ENCODE measurements around the gene HOXC13. TPM values are rescaled to one million over a fixed set of nuclear protein-coding genes. Genes with fewer than 3 reads are reported as not detected.
A peak's percentile ranks its signal among the peaks of the same experiment; 100 is the strongest.

The HOXC13 gene, protein sequence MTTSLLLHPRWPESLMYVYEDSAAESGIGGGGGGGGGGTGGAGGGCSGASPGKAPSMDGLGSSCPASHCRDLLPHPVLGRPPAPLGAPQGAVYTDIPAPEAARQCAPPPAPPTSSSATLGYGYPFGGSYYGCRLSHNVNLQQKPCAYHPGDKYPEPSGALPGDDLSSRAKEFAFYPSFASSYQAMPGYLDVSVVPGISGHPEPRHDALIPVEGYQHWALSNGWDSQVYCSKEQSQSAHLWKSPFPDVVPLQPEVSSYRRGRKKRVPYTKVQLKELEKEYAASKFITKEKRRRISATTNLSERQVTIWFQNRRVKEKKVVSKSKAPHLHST
- total RNA-seq (2014; rRNA removed; shearing (Covaris generic)): 4.4 and 4.9 TPM in 2 replicates
- 1.6 and 2.0 TPM in 2 replicates for polyA plus RNA-seq (2014; cell fraction: nucleus; rRNA removed)

DNA sequence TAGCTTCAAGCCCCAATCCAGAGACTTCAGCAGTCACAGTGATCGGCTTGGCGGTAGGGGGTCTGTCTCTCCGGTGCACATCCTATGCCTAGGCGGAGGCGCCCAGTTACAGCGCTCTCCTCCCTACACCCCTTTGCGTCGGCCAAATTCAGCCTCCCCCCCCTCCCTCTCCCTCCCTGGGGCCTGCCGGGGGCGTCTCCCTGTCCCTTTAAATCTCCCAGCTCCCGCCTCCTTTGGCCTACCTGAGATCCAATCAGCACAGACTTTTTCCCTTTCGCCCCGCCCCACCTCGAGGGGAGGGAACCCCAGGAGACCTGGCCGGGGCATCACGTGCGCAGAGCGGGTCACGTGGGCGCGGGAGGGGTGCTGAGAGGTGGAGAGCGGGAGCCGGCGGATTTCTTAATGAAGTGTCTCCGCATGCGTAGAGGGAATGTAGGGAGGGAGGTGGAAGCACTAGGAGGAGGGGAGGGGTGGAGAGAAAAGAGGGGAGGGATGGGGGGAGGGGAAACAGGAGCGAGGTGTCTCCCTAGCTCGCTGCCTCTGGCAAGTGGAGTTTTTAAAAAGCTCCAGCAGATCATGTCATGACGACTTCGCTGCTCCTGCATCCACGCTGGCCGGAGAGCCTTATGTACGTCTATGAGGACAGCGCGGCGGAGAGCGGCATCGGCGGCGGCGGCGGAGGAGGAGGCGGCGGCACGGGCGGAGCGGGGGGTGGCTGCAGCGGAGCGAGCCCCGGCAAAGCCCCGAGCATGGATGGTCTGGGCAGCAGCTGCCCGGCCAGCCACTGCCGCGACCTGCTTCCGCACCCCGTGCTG, at the start of gene HOXC13:
Gene HOXC13, plus strand, starts transcription at position 506 of the 815 bp plus-strand sequence. Its CDS starts 76 bp downstream, at position 582.
- DNase-seq (ENCODE audit: extremely low read depth, low read depth): peak; percentile 99

DNA sequence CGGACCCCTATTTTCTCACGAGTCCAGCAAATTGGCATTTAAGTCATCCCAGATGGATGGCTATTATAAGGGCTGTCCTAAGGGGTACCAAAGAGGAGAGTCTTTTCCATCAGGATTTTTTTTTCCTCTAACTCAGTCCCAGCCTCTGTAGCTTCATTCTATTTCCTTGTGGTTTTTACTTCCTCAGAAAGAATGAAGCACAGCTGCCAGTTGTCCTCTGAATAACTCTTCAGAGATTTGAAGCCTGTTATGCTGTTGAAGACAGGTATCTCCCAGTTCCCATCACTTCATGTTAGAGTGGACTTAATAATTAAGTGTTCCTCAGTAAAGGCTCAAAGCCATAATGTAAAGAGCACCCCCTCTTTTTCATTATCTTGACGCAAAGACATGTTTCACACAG, 48.5 kb upstream of the HOXC13 start:
- DNase-seq (ENCODE audit: extremely low read depth, low read depth): no peak

DNA sequence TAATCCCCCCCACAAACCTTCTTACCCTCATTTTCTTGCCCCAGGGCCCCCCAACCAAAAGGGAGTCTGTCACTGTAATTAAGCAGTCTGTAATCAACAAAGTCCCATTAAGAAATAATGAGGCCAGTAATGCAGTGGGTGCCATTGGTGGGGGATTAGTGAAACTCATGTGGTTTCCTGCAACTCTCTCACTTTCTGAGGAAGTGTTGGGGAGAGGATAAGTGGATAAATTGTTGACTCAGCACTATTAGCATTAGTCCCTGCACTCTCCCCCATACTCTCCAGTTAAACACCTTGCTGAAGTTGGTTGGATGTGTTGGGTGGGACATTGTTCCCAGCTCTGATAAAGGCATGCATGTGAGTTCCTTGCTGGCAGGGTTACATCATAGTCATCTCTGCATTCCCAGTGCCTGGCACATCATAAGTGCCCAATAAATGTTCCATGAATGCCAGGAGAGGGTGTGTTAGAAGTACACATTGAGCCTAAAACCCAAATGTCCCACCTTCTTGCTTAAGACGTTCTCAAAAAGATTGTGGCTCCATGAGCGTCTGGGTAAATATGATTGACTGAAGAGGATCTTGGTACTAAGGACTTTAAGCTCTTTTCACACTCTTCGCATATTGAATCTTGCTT, 45.8 kb upstream of the HOXC13 start:
- DNase-seq (ENCODE audit: extremely low read depth, low read depth): no peak

DNA sequence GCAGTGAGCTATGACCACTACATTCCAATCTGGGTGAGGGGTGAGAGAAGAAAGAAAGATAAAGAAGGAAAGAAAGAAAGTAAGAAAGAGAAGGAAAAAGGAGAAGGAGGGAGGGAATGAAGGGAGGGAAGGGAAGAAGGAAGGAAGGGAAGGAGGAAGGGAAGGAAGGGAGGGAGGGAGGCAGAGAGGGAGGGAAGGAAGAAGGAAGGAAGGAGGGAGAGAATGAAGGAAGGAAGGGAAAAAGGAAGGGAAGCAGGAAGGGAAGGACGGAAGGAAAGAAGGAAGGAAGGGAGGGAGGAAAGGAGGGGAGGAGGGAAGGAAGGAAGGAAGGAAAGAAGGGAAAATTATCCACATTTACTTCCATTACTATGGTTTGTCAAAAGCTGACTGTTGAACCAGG, 39.4 kb upstream of the HOXC13 start:
- no peak for DNase-seq (ENCODE audit: extremely low read depth, low read depth)

DNA sequence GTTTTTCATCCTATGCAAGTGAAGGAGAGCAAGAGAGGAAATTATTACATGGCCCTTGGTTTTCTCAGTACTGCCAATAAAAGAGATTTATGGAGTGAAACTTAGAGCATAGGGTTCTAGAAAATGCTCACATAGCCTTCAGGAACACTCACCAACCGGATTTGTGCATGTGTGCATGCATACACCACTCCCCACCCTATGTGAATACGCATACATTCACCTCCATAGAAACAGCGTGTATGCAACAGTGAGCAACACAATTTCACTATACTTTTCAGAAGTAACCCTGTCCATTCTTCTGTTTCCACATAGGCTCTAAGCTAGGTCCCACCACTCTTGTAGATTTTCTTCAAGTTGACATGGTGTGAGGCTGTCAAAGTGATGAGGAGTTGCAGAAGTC, 31.5 kb upstream of the HOXC13 start:
- no peak for DNase-seq (ENCODE audit: extremely low read depth, low read depth)

DNA sequence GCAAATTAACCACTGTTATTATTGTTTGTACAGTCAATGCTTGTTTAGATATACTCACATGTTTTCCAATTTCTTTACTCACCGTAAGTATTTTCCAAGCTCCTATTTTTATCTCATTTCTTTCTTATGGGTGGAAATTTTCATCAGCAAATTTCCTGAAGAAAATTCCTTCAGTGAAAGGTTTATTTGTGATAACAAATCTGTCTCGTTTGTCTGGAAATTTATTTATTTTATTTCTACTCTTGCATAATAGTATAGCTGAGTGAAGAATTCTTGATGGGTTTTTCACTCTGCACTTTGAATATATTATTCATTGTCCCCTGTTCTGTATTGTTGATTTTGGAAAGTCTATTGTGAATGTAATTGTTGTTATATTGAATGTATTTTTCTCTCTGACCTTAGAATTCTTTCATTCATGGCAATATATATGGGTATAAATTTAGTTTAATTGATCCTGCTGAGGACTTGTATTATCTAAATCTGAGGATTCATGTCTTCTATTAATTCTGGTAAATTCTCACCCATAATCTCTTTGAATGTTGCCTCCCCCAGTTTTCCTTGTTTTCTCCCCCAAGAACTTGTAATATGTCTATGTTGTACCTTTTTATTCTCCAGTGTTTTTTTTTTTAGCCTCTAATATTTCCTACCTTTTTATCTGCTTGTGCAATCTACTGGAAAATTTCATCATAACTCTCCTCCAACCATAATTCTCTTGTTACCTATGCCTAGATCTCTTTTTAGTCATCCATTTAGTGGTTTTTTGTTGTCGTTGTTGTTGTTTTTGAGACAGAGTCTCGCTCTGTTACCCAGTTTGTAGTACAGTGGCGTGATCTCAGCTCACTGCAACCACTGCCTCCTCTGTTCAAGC, 21.6 kb upstream of the HOXC13 start:
- no peak for DNase-seq (ENCODE audit: extremely low read depth, low read depth)

DNA sequence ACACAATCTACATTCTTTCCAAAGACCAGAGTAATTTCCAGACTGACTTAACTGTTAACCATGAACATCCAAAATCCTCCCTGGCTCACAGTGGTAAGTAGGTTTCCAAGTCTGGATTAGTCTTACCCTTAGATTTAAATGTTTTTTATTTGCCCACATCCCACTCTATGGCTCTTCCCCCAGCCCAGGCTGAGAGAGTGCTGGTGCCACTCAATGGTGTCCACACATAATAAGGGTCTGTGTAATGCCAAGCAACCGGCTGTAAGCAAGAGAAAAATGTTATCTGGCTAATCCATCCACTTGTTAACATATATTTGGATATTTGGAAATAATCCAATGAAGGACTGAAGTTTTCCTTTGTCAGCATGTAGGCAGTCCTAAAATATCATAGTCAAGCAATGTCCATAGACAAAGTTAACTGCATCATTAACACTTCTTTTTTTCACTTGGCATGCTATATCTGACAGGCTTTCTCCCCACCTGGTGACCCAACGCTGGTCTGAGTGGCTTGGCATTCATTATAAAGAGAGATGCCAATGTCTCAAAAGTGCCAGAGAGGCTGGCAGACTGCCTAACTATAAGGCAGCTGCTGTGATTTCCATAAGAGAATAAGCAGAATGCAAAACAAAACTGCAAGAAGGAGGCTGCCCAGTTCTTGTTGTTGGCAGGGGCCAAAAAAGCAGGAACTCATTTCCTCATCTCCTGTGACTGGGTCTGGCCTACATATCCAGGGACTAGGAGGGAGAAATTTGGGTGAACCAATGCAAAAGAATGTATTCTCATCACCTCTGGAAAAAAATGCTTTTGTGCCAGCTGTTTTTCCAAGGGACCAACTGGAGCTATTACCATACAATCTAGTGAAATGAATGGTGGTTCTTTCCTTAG, 13.9 kb upstream of the HOXC13 start:
- DNase-seq (ENCODE audit: extremely low read depth, low read depth): no peak

DNA sequence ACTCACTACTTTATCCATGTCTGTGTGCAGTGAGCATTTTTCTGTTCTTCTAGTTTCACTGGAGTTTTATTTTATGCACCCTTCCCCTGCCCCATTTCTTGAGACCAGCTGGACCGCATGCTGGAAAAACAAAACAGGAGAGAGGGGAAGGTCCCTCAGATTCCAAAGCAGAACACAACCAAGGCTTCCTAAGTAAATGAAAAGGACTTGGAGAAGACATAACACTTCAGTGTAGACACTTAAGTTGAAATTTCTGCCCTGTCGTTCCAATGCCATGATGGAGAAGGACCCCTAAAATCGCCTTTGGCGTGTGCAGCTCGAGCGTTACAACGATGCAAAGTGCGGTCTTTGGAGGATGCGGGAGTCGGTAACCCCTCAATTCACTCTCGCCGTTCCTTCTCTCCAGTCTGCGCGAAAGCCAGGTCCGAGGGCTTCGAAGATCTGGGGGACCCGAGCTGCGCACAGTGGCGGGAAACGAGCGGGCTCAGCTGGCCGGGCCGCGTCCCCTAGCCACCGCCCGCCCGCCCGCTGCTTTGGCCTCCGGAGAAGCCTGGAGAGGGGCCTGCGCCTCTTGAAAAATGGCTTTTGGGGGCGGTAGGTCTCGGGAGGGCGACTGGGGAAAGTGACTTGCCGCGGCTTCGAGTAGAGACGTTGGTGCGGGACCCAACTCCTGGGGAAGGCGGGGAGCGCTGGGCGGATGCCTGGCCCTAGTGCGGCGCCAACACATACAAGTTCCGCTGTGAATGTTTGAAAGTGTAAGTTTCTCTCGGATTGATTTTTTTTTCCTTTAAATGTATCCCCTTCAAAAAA, 11.2 kb upstream of the HOXC13 start:
- DNase-seq (ENCODE audit: extremely low read depth, low read depth): no peak

DNA sequence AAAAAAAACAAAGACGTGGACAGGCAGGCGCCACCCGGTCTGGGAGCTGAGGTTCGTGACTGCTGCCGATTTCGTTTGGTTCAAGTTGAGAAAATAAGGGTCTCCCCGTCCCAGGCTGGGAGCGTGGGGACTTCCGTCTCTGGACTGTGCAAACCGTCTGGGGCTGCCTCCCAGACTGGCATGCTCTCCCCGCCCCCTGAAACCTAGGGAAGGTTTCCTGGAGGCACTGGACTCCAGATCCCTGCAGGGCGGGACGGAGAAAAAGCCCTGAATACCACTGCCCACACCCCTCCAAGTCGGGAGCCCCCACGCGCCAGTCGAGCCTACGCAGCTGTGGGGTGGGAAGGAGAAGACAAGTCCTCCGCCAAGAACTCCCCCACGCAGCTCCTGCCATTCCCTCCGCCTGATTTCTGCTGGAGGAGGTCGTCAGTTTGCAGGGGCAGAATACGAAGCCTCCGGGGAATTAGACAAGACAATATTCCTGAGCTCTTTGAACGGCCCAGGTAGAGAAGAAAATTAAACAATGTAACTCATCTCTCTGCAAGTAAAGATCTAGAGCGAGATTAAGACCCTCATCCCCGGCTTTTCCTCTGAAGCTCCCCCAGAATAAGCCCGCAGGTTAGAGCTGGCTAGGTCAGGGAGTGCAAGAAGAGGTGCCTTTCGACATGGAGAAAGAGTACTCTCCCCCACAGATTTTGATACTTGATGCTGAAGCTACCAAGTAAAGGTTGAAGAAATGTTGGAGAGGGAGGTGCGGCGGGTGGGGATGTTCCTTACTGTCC, 10.4 kb upstream of the HOXC13 start:
- no peak for DNase-seq (ENCODE audit: extremely low read depth, low read depth)

DNA sequence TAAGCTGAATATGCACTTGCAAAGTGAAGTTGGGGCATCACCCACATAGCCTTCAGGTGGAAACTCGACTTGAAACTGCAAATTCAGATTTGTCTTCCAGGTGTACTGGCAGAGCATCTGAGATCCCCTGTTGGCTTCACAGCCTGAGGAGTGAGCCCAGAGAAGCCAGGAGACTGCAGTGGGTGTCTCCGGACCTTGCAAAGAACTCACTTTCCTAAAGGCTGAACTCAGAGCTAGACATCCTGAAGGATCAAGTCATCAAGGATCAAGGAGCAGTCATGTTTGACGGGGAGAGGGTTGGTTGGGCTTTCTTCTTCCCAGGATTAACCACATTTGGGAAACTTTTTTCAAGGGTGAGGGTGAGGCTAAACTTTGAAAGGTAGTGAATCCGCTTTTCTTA, 9.1 kb upstream of the HOXC13 start:
- no peak for DNase-seq (ENCODE audit: extremely low read depth, low read depth)

DNA sequence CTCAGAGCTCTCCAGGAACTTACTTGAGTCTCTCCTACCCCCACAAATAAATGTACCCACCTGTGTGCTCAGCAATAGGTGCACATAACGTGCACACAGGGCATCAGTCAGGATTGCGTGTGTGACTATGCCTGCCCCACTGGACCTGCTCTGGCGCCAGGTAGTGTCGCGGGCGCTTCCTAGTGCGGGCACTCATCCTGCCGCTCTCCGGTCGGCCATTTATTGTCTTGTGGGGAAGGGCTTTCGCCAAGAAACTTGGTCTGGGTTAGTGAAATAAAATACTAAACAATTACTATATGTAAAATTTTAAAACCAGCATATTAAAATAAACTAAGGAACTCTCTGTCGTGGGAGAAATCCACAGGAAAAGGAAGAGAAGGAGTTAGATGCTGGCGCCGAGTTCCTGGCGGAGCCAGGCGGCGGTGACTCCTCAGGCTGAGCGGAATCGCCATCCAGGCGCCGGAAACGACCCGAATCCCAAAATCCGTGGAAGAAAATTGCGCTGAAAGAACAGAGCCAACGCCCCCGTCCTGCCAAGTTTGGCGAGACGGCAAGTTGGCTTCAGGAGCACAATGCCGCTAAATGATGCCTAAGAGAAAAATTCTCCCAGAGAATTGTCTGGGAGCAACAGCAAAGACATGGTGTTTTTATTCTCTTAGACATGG, 7.9 kb upstream of the HOXC13 start:
- no peak for DNase-seq (ENCODE audit: extremely low read depth, low read depth)

DNA sequence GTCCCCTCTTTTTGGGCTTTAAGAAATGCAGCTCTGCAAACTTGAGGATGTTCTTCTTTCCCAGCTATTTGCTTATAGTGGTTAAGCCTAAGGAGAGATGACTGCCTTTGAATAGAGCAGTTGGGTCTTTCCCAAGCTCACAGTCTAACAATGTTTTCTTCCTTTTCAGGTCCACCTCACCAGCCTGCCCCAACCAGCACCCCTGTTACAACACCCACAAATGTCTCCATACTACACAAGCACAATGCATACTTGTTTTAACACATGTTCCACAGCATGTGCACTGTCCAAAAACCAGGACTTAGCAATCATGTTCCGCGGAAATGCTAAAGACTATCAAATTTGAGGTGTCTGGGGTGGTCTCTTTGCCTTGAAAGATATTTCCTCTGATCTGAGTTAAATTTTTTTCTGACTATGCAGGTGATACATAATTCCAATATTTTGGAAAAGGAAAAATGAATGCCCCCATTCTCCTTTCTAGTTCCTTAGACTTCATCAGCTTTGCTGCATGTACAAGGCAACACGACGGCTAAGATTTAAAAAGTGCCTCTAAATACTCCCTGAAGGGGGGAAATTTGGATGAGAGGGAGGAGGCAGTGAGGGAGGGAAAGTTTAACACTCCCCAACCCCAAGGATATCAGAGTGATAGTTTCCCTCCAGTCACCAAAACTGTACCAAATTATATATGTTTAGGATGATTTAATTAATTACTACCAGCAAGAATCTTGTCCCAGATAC, 6.6 kb upstream of the HOXC13 start:
- DNase-seq (ENCODE audit: extremely low read depth, low read depth): no peak

DNA sequence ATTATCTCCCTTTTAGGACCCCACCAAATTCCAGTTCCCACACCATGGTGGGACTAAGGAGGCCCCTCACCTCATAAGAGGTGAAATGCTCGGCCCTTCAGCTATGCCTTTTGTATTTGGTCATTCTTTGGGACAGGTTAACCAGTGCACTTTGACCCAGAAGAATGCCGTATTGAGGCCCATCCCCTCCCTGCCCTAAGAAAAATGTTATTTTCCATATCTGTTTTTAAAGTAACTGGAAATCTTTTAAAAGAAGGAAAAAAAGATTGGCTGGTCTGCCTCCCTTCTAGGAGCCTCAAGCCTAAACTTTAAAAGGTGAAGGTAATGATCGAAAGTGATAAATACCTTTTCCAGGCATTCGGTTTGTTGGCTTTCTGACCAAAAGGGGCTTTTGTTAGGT, 5.7 kb upstream of the HOXC13 start:
- no peak for DNase-seq (ENCODE audit: extremely low read depth, low read depth)

DNA sequence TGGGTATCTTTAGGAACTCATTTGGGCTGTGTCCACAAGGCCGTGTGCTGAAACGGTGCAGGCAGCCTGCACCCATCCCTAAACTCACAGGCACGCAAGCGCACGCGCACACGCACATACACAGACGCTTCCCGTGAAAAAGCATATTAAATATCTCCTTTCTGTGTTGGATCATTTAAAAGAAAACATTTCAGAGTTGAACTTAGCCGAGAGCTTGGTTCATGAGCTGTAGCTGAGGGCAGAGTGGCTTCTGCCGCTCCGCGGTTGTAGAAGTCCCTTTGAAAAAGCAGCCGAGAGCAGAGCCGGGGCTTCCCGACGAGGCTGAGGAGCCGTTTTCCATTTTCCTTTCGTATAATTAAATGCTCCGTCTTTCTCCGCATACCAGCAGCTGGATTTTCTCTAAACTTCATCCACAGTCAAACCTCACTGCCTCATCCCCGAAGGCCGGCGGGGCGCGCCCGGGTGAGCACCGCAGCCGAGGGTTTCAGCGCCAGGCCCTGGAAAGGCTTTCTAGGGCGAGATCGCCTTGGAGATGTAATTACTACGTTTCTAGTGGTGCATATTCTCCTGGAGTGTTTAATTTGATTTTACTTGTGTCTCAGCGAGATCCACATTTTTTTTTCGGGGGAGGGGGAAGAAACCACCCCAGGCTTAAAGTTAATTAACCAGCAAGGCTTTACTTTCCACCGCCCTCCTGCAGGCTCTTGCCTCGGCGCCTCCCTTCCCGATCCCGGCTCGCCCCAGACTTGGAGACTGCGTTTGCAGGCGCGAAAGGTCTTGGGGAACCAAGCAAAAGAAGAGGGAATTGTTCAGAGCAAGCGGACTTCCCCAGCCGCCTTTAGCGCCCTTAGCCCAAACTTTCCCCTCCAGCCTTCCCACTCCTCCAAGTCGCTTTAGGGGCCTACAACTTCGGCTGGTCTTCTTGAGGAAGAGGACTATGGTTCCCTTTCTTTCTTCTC, 3.0 kb upstream of the HOXC13 start:
- DNase-seq (ENCODE audit: extremely low read depth, low read depth): no peak

DNA sequence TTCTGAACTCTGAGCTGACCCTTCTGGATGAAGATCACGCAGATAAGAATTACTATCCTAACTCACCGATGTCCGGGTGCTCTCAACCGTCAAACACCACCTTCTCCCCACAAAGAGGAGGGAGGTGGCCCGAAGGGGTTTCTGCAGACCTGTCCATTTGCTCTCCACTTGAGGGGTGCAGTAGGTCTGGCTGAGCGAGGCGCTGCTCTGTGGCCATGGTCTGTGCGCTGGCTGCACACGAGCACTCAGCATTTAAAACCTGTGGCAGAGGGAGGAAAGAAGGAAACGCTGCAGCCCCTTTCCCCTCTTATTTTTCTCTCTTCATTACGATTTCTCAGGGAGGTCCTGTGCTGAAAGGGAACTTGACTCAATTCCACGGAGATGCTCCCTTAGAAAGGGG, 1.5 kb upstream of the HOXC13 start:
- no peak for DNase-seq (ENCODE audit: extremely low read depth, low read depth)

All from NCI-H460 (cell line).